NCI-H1417 treated with DMSO at 0.1 percent for 48 hours (cell line): ENCODE results near the gene TLR5.
"Not testable (repeated sequence)": the region's sequence is repeated elsewhere in the genome, so short reads cannot be mapped to it uniquely, and the experiment has no call there.

Experiments used
- DNase-seq: peaks from one replicate; lab custom pipeline; 2025; lab: John Stamatoyannopoulos, UW

The TLR5 gene, protein sequence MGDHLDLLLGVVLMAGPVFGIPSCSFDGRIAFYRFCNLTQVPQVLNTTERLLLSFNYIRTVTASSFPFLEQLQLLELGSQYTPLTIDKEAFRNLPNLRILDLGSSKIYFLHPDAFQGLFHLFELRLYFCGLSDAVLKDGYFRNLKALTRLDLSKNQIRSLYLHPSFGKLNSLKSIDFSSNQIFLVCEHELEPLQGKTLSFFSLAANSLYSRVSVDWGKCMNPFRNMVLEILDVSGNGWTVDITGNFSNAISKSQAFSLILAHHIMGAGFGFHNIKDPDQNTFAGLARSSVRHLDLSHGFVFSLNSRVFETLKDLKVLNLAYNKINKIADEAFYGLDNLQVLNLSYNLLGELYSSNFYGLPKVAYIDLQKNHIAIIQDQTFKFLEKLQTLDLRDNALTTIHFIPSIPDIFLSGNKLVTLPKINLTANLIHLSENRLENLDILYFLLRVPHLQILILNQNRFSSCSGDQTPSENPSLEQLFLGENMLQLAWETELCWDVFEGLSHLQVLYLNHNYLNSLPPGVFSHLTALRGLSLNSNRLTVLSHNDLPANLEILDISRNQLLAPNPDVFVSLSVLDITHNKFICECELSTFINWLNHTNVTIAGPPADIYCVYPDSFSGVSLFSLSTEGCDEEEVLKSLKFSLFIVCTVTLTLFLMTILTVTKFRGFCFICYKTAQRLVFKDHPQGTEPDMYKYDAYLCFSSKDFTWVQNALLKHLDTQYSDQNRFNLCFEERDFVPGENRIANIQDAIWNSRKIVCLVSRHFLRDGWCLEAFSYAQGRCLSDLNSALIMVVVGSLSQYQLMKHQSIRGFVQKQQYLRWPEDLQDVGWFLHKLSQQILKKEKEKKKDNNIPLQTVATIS

DNA sequence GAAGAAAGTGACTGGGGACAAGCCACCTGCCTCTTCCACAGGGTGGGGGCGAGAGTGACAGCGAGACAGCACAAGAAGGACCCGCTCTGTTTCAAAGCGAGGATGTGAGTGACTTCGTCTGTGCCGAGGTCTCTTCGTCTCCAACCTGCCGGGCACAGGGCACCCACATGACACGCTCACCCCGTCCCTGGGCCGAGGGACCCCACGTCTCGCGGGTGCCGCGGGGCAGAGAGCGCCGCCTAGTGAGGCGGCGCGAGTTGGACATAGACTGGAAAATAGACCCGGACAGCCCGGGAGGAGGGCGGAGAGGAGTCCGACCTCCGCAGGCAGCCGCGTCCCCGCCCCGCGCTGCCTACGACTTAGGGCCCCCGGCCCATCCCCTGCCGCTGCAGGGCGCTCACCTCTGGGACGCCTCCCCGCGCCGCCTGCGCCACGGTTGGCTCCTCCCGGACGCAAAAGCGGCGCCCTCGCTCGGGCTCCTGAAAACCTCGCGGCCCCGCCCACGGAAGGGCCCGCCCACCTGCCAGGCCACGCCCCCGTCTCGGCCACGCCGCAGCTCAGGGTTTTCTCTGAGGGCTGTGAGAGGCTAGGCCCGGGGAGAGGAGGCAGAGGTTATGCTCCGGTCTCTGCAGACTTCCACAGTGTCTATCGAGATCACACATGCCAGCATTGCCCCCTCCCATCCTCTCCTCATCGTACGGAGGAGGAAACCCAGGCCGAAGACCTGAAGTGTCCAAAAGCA is at the start of gene TLR5:
TSS of gene TLR5 (minus strand) at position 454 of the 742 bp plus-strand sequence. CDS start 30,217 bp downstream, outside the sequence.
- DNase-seq = peak; percentile 70

DNA sequence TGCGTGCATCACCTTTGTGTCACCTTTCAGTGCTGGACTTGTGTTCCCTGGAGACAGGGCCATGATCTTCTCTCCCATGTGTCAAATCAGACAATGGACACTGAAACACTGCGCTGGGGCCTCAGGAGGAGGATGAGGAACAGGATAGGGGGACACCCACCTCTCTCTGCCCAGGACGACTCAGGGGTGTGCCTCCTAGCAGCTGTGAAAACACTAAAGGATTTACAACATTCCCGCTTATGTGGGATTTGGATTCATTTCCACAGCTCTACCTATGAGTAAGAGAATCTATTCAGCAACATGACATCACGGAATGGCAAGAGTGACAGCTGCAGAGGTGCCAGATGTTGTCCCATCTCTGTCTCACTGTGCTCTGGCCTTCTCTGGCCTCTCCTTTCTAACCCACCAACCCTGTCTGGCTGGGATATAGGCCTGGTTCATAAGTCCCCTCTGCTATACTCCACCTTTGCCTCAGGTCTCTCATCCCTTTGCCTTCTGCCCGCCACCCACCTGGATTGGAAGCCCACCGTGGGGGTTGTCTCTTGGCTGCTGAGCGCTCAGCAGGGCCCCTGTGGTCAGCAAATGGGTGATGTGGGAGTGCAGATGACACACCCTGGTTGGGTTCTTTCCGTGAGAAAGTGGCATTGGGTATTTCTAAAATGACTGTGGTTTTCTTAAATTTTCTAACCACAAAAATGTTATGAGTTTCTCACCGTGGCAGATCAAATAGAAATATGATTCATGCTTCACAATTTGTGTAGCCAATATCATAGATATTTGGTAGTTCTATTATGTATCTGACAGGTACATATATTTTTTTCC is 47.1 kb upstream of the TLR5 start:
- no peak for DNase-seq

DNA sequence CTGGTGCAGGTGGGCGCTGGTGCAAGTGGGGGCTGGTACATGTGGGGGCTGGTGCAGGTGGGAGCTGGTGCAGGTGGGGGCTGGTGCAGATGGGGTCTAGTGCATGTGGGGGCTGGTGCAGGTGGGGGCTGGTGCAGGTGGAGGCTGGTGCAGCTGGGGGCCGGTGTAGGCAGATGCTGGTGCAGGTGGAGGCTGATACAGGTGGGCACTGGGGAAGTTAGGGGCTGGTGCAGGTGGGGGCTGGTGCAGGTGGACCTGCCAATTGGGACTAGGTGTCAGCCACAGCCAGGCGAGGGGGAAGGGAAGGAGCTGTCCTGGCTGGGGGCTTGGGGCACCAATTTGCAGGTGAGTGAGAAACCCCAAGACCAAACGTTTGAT is 46.5 kb upstream of the TLR5 start:
- DNase-seq = no peak

DNA sequence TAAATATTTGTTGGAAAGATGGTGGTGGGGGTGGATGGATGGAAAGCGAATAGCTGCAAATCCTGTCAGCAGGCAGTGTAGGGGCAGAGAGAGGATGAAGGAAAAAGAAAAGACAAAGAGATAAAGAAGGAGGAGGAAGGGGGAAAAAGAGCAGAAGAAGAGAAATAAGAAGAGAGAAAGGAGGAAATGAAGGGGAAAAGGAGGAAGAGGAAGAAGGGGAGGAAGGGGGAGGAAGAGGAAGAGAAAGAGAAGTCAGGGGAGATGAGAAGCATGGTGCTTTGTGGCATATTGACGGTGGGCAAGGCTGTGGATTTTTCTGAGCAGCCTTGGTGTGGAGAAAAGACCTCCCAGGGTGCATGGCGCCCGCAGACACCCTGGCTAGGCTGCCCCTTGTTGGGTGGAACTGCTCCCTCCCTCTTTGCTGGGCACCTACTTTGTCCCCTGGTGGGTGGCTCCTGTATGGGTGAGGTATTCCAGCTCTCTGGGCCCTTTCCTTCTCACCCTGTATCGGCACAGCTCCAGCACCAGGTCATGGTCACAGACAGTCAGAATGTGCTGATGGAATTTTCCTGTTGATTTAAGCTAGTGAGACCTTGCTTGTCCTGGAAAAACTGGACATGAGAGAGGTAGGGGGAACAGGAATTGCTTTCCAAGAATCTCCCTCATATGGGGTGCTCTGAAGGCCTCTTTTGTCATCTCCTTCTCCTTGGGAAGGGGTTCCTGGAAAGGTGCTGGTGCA is 45.7 kb upstream of the TLR5 start:
- DNase-seq = no peak

DNA sequence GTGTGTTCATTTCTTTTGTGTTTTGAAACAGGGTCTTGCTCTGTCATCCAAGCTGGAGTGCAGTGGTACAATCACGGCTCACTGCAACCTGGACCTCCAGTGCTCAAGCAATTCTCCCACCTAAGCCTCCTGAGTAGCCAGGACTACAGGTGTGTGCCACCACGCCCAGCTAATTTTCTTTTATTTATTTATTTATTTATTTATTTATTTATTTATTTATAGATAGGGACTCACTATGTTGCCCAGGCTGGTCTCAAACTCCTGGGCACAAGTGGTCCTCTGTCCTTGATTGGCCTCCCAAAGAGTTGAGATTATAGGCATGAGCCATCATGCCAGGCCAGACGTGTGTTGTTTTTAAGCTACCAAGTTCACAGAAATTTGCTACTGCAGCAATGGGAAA is 43.8 kb upstream of the TLR5 start:
- DNase-seq = no peak

DNA sequence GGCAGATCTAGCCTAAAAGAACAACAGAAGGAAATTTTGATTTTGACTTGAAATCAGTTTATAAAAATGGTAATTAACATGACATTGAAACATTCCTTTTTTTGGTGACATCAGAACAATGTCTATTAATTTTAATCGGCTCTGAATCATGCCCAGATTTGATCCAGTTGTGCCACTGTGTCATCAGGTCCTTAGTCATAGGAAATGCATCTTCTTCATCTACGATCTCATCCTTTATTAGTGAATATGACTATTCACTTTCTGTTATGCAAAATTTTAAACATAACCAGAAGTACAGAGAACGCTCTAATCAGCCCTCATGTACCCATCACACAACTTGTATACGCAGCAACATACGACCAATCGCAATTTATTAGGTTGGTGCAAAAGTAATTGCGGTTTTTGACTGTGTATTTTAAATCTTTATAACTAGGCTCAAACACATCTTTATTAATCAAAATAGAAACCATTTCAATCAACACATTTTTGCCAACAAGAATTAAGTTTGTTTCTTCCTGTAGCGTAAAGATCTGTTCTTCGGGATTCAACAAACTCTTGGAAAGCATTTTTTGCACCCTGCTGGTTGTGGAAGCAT is 40.3 kb upstream of the TLR5 start:
- no peak for DNase-seq

DNA sequence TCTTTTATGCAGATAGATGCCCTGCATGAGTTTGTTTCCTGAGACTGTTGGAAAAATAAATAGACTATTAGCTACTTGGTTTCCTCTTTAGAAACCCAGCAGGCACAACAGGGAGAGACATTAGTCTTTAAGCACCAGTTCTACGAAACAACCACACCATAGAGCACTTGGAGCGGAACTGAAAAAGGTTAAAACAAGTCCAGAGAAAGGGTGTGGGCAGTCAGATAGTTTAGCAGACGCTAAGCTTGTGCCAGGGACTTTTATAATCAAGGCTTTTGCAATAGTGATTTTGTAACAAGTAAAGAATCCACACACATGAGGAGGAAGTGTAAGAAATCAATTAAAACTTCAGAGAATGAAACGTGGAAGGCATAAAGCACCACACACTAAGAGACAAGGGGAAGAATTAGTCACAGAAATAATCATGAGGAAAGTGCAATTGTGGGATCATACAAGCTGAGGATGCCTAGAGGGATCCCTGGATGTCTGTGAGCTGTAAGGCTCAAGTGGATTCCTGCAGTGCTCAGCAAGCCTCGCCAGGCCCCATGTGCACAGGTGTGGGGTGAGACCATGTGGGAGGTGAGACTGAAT is 37.8 kb upstream of the TLR5 start:
- DNase-seq = no peak

DNA sequence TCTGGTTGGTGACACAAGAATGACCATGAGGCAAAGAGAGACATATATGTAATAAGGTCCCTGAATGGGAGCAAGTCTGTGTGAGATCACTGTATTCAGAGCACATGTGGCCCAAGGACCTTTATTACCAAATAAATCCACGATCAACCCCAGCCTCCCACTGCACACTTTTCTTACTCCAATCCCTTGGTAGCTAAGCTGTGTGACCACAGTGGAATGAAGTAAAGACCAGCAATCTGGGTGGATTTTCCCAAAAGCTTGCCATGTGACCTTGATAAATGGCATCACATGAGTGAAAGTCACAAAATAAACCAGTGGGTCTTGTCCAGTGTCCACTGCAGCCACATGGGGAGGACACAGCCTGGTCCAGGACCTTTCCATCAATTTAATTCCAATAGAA is 36.7 kb upstream of the TLR5 start:
- no peak for DNase-seq

DNA sequence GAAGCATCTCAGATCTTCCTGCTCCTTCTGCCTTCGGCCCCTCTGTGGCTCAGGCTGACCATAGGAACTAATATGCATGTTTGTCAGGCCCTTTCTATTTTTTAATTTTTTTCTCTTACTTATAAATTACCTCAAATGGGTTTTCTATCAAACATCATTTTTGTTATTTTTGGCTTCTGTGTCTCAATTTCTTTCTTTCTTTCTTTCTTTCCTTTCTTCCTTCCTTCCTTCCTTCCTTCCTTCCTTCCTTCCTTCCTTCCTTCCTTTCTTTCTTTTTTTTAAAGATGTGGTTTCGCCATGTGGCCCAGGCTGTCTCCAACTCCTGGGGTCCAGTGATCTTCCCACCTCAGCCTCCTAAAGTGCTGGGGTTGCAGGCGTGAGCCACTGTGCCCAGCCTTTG is 36.2 kb upstream of the TLR5 start:
- DNase-seq = no peak

DNA sequence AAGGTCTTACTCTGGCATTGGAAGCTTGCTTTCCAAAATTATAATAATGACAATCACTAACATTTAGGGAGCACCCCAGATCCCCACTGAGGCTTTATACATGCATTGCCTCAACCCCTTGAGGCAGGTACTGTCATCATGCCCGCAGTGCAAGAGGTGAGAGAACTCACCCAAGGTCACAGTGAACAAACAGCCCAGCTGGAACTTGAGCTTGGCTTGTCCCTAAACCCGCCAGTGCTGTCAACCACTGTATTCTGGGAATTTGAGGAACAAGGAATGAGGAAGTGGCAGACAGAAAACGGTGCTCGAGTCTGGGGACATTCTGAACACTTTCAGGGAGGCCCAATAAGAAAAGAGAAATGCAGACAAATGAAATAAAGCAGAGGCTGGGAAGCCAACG is 34.6 kb upstream of the TLR5 start:
- no peak for DNase-seq

DNA sequence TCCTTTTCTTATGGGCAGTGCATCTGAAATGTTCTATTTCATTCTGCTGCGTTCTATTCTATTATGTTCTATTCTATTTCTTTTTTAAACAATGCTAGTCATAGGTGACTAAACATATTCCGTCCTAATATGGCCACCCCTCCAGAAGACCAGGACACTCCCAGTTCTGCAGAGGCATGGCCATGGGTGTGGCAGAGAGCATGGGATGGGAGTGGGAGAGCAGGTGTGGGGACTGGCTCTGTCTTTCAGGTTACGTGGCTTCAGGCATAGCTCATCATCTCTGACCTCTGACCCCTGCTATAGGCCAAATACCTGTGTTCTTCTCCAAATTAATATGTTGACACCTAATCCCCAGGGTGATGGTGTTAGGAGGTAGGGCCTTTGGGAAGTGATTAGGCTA is 33.4 kb upstream of the TLR5 start:
- DNase-seq = no peak

DNA sequence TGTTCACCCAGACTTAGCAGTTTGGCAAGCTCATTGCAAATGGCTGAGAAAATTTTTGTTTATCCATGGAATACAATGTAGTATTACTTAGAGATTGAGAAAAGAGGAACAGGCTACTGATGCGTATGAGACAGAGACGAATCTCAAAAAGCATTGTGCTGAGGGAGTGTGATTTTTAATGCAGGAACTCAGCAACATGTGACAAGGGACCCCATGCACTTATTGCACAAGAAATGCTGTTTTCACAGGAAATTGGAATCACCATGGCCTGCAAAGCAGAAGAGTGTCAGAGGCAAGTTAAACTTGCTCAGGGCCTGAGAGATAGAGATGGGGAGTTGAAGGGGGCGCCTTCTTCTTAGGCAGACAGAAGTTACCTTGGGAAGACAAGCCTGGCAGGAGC is 32.6 kb upstream of the TLR5 start:
- DNase-seq = no peak

DNA sequence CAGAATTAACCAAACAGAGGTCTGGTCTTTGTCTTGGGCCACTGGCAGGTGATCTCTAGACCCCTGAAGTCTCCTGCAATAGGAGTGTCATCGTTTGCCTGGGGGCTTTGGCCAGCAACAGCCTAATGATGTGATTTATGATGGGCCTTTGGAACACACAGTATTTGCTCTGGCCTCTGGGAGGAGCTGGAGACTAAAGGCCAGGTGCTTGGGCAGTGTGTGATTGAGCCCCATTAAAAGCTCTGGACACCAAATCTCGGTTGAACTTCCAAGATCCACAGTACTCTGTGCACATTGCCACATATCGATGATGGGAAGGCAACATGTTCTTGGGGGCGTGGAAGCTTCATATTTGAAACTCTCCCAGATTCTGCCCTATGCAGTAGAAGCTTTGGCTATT is 32.0 kb upstream of the TLR5 start:
- peak; percentile 6 for DNase-seq

DNA sequence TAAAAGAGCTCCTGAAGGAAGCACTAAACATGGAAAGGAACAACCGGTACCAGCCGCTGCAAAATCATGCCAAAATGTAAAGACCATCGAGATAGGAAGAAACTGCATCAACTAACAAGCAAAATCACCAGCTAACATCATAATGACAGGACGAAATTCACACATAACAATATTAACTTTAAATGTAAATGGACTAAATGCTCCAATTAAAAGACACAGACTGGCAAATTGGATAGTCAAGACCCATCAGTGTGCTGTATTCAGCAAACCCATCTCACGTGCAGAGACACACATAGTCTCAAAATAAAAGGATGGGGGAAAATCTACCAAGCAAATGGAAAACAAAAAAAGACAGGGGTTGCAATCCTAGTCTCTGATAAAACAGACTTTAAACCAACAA is 26.4 kb upstream of the TLR5 start:
- DNase-seq = not testable (repeated sequence)

DNA sequence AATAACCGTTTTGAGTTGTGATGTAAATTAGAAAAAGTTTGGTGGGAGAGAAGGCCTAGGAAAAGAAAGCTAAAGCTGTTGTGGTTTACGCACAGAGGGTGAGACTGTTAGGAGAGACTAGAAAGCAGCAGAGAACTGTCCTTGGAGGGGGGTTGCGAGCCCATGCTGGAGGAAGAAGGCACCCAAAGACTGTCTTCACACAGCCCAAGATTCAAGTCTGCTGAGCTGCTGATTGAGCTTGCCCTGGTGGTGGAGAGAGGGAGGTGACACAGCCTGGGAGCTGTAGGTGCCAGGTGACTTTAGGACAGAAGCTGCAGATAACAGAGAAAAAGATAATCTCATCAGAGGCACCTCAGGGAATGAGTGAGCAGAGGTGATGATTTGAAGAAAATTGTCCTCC is 18.3 kb upstream of the TLR5 start:
- DNase-seq = no peak

DNA sequence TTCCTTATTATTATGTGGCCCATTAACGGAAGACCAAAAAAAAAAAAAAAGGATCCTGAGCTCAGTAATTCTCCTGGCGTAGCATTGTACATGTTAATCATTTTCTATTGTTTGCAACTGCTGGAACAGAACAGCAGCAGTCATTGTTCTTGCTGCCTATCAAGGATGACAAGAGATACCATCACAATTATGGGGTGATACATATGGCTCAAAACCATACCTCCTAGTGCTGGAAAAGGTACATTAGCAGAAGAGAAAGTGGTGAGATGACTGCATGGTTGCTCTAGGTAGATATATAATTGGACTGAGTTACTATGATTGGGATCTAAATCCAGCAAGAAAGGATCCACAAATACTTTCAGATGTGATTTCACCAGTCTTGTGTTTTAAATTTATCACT is 13.3 kb upstream of the TLR5 start:
- no peak for DNase-seq

DNA sequence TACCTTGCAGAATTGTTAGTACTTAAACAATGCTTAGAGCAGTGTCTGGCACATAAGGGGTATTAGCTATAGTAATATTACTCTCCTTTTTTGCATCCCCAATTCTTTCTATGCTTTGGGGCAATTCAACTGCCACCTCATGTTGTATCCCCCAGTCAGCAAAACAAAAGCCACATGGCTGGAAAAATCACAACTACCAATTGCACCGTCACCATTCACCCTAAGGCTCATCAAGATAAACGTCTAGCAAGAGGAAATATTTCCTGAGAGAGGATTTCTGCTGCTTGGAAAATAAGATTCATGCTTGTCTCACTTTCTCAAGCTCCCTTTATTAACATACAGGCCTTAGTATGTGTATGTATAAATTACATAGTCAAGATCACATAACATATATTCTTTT is 12.1 kb upstream of the TLR5 start:
- no peak for DNase-seq

DNA sequence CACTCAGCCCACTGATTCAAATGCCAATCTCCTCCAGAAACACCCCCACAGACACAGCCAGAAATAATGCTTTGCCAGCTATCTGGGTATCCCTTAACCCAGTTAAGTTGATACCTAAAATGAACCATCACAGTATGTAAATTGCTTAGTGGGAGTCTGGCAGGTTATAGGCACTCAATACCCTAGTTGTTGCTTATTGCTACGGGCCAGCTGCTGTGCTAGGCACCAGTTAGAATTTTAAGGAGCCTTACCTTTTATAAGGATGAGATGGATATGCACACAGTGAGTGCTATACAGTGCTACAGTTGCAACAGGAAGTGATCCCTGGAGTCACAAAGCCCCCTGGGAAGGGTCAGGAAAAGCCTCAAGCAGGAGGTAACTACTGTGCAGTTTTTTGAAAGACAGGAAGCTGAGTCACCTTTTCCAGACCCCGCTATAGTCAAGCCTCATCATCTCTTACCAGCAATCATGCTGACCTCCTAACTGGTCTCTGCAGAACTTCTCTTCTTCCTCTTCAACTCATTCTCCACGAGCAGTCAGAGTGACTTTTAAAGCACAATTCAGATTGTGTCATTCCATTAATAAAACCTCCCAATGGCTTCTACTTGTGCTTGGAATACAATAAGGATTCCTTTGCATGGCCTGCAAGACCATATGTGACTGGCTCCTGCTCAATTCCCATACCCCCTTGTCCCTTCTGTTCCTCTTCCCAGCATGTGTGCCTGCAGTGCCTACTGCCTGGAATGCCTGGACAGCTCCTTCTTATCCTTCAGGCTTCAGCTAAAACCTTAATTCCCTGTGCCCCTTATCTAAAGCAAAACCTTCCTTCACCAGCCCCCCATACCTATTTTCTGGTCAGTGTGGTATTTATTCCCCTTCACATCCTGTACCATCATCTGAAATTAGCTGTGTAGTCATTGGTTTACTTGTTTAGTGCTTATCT is 10.4 kb upstream of the TLR5 start:
- no peak for DNase-seq

DNA sequence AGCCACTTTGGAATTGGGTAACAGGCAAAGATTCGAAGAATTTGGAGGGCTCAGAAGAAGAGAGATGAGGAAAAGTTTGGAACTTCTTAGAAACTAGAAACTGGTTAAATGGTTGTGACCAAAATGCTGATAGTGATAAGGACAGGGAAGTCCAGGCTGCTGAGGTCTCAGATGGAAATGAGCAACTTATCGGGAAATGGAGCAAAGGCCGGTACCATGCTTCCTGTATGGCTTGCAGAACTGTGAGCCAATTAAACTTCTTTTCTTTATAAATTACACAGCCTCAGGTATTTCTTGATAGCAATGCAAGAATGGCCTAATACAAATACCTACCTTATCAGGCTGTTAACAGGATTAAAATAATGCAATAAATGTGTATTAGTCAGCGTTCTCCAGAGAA is 9.4 kb upstream of the TLR5 start:
- DNase-seq = no peak
